GM21390 (cell line): ENCODE results near the gene CBFA2T2.
A peak's percentile ranks its signal among the peaks of the same experiment; 100 is the strongest.
"Not testable (repeated sequence)": the region's sequence is repeated elsewhere in the genome, so short reads cannot be mapped to it uniquely, and the experiment has no call there.

ENCODE experiments used
- ATAC-seq: cut with Tn5 transposase; IDR thresholded peaks from one replicate; pipeline ENCODE4 v1.9.1; 2021; ENCODE audit not compliant: unreplicated experiment

CBFA2T2 gene

GRCh38 chr20:33621717-33622400, 132.0 kb downstream of the CBFA2T2 start:
- ATAC-seq = no peak

- no peak for ATAC-seq
These were observed 132.9 kb downstream of the CBFA2T2 start for GRCh38 chr20:33622705-33623365.

GRCh38 chr20:33624399-33624798, 134.5 kb downstream of the CBFA2T2 start:
- ATAC-seq = no peak

GRCh38 chr20:33626190-33626589, 136.3 kb downstream of the CBFA2T2 start:
- no peak for ATAC-seq

GRCh38 chr20:33627577-33628216, 137.8 kb downstream of the CBFA2T2 start:
- ATAC-seq = no peak

GRCh38 chr20:33629533-33629932, 139.6 kb downstream of the CBFA2T2 start:
- ATAC-seq = no peak

GRCh38 chr20:33629979-33630378, 140.1 kb downstream of the CBFA2T2 start:
- ATAC-seq = no peak

GRCh38 chr20:33630507-33630906, 140.6 kb downstream of the CBFA2T2 start:
- no peak for ATAC-seq

GRCh38 chr20:33631910-33632309, 142.0 kb downstream of the CBFA2T2 start:
- not testable (repeated sequence) for ATAC-seq

GRCh38 chr20:33635341-33635740, 145.4 kb downstream of the CBFA2T2 start:
- no peak for ATAC-seq

- no peak for ATAC-seq
These were observed 146.9 kb downstream of the CBFA2T2 start for GRCh38 chr20:33636776-33637175.

GRCh38 chr20:33640287-33640686, 150.4 kb downstream of the CBFA2T2 start:
- no peak for ATAC-seq

GRCh38 chr20:33644313-33645071, 154.6 kb downstream of the CBFA2T2 start:
- no peak for ATAC-seq

- ATAC-seq = no peak
These were observed 155.1 kb downstream of the CBFA2T2 start for GRCh38 chr20:33645072-33645358.

- no peak for ATAC-seq
These were observed 155.5 kb downstream of the CBFA2T2 start for GRCh38 chr20:33645396-33645795.

GRCh38 chr20:33646191-33646590, 156.3 kb downstream of the CBFA2T2 start:
- ATAC-seq = no peak

GRCh38 chr20:33646959-33647602, 157.2 kb downstream of the CBFA2T2 start:
- ATAC-seq = not testable (repeated sequence)

- peak; percentile 68 for ATAC-seq
These were observed 157.9 kb downstream of the CBFA2T2 start for GRCh38 chr20:33647603-33648395.

- no peak for ATAC-seq
These were observed 158.6 kb downstream of the CBFA2T2 start for GRCh38 chr20:33648396-33649004.

GRCh38 chr20:33649201-33649681, 159.3 kb downstream of the CBFA2T2 start:
- ATAC-seq = no peak
